ENCODE results near the gene LCOR.

DNA sequence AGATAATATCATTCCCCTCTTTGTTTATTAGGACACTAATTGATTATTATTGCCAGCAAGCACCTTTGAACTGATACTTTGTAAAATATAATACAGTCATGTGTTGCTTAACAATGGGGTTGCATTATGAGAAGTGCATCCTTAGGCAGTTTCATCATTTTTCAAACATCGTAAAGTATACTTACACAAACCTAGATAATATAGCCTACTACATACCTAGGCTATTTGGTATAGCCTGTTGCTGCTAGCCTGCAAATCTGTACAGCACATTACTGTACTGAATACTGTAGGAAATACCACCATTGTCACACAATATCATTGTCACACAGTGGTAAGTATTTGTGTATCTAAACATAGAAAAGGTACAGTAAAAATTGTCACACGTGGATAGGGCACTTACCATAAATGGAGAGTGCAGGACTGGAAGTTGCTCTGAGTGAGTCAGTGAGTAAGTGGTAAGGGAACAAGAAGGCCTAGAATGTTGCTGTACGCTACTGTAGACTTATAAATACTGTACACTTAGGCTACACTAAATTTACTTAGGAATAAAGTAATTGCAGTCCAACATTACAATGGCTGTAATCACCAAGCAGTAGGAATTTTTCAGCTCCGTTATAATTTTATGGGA lies 70.7 kb downstream of the LCOR start:
- TF ChIP-seq, protein P1, sequence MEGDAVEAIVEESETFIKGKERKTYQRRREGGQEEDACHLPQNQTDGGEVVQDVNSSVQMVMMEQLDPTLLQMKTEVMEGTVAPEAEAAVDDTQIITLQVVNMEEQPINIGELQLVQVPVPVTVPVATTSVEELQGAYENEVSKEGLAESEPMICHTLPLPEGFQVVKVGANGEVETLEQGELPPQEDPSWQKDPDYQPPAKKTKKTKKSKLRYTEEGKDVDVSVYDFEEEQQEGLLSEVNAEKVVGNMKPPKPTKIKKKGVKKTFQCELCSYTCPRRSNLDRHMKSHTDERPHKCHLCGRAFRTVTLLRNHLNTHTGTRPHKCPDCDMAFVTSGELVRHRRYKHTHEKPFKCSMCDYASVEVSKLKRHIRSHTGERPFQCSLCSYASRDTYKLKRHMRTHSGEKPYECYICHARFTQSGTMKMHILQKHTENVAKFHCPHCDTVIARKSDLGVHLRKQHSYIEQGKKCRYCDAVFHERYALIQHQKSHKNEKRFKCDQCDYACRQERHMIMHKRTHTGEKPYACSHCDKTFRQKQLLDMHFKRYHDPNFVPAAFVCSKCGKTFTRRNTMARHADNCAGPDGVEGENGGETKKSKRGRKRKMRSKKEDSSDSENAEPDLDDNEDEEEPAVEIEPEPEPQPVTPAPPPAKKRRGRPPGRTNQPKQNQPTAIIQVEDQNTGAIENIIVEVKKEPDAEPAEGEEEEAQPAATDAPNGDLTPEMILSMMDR (conservative IDR thresholded peaks at IDR 0.05; ENCODE audit: low read depth, low read length), result no peak
- TF ChIP-seq EZH2 (IDR thresholded peaks at IDR 0.05; ENCODE audit: borderline replicate concordance, low read depth, low read length, poor library complexity, severe bottlenecking), result no peak

Measured in A673 (cell line).